T-helper 9 cell (primary cell): ENCODE data around the gene CSNK2A3.
"Not testable (repeated sequence)": the region's sequence is repeated elsewhere in the genome, so short reads cannot be mapped to it uniquely, and the experiment has no call there.

ENCODE experiments used
- DNase-seq: peaks from one replicate; pipeline ENCODE4 v3.0.0-alpha.2; 2020
- total RNA-seq, 2 donors: gene quantifications; one replicate each; lab custom pipeline; 2026; lab: John Stamatoyannopoulos, UW

Gene CSNK2A3
- total RNA-seq: 0.48 to 2.3 reads per million in 2 donors

DNA sequence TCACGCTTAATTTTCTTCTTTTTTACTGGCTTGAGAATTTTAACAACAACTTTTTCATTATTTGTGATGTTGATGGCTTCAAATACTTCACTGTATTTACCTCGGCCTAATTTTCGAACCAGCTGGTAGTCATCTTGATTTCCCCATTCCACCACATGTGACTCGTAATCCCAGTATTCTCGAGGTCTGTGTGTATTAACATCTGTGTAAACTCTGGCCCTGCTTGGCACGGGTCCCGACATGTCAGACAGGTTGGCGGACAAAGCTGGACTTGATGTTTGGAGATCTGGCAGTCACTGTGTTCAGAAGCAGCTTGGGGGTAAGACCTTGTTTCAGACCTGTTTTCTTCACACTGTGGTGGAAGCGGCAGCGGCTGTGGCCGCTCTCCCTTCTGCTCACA, at the start of gene CSNK2A3:
Gene CSNK2A3 (minus strand): TSS at position 373 of the 400 bp plus-strand sequence. CDS start 131 bp downstream, at position 242.
- not testable (repeated sequence) for DNase-seq

DNA sequence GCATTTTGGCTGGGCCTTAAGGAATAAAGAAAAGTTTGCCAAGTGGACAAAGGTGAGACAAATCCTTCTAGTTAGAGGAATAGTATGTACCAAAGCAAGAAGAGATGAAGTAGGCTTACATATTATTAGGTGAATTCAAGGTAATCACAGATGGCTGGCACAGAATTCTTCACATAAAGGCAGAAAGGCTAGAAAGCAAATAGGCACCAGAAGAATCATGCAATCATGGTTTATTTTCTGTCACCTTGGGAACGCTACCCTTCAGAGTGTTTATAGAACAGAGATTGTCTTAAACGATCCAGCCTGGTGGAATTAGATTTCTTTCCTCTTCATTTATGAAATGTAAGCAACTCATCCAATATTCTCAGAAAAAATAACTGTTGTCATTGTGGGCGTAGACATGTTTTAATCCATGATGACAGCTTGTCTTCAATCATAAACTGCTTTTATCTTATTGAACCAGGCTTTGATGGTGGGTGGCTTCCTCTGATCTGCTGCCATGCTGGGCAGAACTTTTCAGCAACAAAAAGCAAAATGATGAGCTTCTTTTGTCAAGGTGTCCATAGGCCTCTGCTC, 49.0 kb upstream of the CSNK2A3 start:
- DNase-seq: no peak

DNA sequence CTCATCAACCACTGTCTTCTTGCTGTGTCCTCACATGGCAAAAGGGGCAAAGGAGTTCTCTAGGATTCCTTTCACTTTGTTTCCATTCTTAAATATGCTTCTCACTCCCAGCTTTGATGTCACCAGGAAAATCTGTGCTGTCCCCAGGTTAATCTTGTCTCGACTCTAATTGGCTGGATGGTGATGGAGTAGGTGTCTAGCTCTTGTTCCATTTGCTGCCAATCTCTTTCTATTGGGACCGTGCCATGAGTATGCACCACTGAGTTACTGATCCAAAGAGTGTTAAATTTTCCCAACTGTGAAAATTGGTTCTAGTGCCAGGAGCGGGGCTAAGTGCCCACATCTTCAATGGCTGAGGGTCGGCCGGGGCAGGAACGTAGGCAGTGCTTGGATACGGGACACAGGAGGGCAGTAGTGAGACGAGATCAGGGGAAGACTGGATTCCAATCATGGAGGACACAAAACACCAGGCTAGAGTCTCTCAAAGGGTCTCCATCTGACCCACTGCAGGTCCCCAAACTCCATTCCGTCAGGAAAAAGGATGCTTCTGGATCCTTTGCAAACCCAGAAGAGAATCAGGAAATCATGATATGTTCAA, 47.7 kb upstream of the CSNK2A3 start:
- no peak for DNase-seq

DNA sequence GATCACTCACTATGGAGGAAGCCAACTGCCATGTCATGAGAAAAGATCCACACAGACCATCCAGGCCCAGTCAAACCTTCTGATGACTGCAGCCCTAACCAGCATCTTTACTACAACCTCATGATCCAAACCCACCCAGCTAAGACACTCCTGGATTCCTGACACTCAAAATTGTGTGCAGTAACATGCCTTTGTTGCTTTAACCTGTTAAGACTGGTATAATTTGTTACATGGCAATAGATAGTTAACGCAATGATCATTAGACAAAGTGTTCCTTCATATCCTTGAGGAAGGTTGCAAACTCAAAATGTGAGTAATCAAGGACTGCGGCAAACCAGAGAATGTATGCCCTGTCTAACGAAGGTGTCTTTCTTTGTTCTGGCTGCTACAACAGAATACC, 47.1 kb upstream of the CSNK2A3 start:
- no peak for DNase-seq

DNA sequence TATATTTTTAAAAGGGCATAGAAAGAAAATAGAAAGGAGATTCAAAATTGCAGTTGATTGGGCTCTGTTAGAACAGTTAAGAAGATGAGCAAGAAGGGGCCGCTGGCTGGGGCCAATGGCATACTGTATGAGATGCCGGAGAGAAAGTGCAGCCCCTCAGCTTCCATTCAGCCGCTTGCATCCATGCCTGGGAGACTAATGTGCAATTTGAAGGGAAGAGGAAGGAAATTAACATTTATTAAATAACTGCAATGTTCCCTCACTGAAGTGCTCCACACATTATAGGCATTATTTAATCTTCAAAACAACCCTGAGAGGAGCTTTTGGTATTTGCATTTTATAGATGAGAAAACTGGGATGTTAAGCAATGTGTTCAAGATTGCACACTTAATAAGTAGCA, 44.7 kb upstream of the CSNK2A3 start:
- DNase-seq: no peak

DNA sequence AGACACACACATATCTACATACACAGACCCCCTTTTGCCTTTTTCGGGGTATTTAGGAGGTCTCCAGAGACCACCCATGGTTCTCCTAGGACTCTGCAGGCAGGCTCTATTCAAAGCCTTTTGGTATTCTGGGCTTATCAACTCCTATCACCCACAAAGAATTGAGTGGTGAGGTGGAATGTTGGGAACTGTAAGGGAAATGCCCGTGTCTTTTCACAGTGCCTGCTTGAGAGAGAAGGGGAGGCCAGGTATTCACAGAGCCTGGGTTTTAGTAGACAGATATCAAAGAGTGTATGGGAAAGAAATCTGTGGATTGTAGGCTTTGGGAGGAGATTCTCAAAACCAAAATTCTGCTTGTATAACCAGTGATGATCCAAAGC, 44.0 kb upstream of the CSNK2A3 start:
- no peak for DNase-seq

DNA sequence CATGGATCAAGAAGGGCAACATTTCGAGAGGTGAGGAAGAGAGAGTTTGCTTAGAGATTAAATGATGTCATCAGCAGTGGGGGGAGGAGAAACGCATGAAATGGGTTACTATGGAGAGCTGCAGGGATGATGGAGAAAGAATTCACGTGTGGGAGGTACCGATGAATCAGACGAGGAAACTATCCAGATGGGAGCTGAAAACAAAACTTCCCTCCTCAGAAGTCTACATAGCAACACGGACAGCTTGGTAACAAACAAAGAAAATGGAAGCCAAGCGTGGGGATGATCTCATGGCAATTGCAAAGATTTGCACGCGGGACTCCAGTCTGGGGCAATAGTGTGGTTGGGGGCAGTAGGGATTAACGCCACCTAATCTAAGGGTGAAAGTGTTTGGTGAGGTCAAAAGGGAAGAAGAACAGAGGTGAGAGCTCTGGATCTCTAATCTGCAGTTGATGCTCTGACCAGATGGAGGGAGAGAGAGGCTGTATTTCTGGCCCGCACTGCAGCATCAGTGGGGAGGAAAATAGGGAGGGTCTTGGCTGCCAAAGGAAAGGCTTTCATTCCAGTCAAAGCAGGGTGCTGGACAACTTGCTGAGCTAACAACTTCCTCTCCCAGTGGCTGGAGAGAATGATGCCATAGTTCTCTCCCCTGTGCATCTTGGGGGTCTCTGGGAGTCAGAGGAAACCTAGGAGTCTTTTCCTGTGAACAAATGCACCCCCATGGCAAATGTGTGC, 43.4 kb upstream of the CSNK2A3 start:
- DNase-seq: no peak

DNA sequence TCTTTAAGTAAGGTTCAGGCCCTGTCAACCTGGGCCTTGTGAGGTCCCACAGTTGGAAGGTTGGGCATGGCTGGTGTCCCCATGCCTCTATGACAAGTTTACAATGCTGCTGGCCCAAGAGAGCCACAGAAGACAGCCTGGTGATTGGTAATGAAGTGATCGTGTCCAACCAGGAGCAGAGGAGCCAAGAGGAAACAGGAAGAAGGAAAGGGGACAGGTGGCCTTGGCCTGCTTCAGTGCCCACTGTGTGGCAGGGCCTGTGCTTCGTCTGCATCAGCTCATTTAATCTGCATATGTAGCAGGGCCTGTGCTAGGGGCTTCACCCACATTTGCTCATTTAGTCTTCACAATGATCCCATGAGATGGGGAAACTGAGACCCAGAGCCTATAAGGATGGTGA, 42.1 kb upstream of the CSNK2A3 start:
- no peak for DNase-seq

DNA sequence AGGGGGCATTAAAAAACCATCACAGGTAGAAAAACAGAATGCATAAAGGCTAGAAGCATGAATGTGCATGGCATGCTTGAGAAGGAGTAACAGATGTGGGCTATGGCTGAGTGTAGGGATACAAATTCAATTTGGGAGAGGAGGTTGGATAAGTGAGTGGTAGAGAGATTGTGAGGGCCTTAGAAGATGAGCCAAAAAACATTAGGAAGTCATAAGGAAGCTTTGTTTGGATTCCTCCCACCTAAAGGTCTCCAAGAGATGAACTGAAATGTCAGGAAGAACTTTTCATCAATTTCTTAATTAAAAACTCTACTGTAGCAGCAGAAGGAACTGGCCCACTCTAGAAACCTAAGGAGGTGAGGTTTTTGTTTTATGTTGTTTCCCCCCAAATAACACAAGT, 41.2 kb upstream of the CSNK2A3 start:
- DNase-seq: no peak

DNA sequence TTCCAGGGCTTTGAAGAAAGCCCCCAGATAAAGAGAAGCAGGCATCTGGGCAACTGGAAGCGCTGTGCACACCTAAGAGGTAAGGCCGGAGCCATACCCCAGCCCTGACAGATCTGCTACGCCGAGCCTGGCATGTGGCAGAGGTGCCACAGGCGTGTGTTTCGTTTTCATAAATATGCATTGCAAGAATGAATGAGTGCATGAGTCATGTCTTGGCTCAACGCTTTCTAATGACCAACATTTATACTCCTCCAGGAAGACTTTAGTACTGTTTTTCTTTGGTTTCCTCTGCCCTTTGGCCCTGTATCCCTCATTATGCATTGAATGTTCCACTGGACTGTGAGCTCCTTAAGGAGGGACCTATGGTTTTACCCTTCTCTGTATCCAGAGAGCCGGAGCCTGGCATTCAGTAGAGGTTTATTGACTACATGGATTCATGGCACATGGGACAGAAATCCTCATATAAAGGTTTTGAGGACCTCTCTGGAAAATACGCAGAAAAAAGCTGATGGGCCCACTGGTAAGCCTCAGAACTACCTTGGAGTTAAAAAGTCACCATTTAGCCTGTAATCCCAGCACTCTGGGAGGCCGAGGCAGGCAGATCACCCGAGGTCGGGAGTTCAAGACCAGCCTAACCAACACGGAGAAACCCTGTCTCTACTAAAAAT, 38.9 kb upstream of the CSNK2A3 start:
- DNase-seq: no peak

DNA sequence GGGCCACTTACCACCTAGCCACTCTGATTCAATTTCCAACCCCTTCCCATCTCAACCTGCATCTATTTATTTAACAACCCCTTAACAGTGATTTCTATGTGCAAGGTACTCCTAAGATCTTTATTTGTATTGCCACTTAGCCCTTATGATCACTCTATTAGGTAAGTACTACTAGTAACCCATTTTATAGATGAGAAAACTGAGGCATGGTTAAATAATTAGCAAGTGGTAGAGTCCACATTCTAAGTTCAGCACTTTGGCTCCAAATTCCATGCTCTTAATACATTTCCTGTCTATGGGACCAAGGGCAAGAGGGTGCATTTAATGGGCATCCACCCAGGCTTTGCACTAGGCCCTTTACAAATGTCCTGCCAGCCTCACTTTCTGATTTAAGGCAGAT, 38.1 kb upstream of the CSNK2A3 start:
- no peak for DNase-seq

DNA sequence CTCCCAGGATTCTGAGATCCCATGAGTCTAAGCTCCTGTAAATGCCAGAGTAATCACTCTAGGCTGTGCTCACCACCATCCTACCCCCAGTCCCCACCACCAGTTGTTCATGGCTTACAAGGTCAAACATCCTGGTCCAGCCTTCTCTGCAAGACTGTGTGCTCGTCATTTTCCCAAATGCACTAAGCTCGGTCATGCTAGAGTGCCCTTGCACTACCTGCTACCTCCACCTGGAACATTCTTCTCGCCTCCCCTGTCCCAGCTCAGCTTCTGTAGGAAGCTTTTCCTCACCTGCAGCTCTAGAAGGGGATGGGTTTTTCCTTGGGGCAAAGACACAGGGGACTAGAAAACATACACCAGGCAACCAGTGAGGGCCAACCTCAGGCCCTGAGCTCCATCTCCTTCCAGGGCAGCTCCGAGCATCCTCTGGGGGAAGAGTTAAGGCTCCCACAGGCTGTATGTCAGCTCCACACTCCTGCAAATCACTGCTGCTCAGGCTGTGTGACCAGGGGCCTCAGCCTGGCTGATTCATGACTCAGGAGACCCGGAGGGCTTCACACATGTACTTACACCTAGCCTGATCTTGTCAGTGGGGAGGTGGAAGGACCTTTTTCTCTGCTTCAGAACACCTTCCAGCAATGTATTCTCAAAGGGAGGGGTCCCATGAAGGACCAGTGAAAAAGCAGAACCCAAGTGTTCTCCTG, 37.2 kb upstream of the CSNK2A3 start:
- DNase-seq: no peak

DNA sequence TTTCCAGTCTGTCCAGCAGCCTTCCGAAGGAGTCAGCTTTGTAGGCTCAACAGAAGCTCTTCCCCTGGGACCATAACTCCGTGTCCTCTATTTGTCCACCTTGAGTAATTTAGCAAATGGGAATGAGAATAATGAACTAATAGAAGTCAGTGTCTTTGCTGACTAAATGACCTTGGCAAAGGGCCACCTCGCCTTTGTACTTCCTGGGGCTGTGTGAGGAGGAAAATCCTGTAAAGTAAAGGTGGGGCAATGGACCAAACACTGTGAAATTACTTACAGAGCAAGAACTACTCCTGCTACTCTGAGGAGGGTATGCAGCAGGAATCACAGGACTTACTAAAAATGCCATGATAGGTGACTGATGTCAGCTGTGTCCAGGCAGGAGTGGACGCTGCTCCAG, 36.2 kb upstream of the CSNK2A3 start:
- no peak for DNase-seq

DNA sequence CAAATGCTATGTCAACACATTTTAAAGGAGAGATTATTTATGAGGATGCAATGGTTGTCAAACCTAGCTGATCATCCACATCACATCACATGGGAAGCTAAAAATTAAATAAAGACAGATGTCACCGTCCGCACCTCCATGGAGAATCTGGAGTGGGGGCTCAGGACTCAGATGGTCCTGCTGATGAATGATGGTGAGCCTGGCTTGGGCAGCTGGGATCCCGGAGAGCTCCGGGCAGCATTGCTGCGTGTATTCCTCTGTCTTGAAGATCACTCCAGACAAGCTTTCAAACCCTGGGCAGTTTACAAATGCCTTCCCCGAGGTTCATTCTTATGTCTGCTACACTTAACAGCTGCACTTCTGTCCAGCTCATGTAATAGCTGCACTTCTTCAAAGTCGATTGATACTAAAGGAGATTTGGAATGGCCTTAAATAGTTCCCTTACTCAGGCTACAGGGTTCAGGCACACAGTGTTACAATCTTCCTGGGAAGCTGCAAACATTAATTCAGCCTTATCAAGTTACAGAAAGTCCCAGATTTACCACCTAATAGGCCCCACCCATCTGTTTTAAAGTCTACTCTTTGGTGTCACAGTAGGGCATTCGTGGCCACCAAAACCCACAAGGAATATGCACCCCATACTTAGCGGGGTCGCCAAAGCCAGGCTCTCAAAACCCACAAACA, 34.7 kb upstream of the CSNK2A3 start:
- no peak for DNase-seq

DNA sequence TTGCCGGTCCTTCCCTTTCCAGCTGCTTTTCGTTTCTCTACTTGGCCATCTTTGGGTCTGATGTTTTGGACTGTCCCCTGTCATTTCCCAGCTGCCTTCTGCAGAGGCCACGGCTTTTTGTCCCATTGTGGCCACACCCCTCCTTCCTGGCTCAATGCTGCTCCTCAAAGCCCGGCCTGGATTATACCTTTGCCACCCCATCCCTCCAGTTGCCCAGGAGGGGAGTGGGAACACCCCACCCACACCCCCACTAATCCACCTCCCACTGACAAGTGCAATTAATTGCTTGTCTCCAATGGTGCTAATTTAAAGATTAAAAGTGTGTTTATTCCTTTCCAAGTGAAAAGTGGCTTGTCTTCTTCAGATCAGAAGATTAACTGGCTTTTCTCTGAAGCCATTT, 34.2 kb upstream of the CSNK2A3 start:
- DNase-seq: no peak

DNA sequence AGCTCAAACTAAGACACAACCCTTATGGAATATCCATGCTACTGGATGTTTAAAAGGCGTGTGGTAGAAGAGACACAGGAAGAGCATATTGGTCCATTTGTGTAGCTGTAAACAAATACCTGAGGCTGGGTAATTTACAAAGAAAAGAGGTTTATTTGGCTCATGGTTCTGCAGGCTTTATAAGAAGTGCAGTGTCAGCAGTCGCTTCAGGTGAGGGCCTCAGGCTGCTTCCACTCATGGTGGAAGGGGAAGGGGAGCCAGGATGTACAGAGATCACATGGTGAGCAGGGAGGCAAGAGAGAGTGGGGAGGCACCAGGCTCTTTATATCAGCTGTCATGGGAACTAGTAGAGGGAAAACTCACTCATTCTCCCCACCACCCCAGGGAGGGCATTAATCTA, 31.8 kb upstream of the CSNK2A3 start:
- no peak for DNase-seq

DNA sequence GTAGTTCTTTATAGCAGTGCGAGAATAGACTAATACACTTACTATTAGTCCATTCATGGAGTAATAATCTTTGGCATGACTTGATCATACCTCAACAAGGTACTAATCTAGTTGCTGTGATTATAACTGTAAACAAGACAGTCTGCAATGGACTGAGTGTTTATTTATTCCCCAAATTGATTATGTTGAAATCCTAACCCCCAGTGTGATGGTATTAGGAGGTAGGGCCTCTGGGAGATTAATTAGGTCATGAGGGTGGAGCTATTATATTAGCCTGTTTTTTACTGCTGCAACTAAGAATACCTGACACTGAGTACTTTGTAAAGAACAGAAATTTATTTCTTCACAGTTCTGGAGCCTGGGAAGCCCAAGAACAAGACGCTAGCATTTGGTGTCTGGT, 30.9 kb upstream of the CSNK2A3 start:
- DNase-seq: no peak

DNA sequence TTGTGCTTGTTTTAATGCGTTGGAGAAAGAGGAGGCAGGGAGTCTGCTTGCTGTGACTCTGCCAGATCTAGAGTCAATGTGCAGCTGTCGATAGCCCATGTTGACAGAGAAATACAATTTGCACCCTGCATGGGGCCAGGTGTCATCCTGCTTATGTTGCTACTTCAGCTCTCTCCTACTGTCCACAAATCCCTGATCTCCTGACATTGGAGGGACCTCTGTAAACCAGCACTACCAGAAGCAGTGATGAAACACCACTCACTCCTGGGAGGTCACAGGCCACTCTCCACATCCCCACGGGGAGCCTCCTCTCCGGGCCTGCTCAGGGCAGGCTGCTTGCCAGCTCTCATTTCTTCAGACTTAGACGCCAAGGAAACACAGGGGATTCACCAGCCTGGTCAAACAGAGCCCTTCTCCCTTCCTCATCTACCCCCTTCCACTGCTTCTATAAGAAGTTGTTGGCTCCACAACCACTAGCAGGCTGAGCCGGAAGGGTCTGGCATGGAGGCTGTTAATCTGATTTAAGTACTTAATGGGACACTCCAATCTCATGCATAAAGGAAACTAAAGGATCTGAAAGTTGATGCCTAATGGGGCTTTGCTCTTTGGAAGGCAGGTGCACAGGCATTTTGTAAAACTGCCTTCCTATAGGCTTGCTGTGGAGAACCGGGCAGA, 29.9 kb upstream of the CSNK2A3 start:
- no peak for DNase-seq

DNA sequence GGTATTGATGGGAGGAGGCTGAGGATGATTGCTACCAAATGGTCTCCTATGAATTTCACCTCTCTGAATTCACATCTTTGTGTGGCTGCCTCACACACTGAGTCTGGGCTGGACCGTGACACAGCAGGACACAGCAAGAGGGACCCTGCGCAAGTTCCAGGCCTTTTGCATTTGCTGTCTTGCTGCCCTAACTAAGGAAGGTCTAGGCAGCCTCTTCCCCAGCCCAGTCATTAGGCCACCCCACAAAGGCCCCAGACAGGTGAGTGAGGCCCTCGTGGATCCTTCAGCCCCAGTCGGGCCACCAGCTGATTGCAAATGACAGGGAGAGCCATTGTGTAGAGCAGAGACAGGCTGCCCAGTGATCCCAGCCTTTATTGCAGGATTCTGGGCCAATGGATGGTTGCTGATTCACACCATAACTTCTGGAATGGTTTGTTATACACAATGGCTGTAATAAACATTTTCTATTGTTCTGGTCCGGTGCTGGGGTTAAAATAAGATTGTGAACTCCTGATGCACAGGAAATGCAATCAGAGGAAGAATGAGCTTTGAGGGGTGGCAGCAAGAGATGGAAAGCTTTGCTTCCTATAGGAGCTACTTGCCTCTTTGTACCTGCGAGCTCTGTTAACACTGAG, 28.5 kb upstream of the CSNK2A3 start:
- DNase-seq: no peak

DNA sequence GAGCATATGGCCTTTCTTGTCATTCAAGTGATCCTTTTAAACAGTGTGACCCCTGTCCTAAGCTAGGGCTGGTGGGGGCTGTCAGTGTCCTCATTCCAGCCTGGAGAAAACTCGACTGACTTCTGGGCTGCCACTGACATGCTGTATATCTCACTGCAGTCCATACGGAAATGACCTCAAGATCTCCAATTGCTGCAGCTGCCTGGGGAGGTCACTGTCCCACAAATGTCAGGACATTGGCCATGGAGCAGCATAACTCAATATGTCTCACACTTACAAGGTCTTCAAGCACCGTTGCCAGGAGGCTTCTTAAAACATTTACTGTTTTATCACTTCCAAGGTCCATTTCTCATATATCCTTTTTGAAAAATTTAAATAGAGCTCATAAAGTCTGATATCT, 27.8 kb upstream of the CSNK2A3 start:
- DNase-seq: no peak

DNA sequence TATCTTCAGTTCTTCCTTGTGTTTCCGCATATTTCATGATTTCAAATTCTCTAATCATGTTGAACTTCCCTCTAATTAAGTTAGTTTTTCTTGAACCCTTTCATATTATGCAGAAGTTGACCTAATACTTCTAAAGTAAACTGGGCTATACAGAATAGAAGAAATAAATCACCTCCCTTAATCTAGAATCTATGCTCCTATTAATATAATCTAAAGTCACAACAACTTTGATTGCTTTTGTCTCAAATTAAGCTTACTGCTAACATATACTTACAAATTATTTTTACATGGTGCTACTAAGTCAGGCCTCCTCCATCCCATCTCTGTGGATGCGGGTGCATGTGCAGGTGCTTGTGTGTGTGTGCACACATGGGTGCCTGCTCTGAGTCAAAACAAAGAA, 27.3 kb upstream of the CSNK2A3 start:
- DNase-seq: no peak

DNA sequence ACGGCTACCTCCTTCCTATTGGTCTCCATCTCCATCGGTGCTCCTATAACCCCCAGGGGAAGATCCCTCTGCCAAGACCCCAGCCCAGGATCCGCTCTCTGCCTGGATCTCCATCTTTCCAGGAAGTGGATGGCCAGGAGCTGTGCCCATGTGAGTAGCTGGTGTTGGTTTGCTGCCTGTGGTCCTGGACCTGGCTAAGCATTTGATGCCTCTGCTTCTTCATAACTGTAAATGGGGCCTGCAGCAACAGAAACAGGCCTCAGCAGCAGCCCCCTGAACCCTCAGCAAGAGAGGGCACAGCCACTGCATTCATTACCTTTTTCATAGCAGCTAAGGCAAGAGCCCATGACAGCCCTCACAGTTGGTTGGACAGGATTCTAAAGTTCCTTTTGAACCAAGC, 26.6 kb upstream of the CSNK2A3 start:
- no peak for DNase-seq
